HEK293T (cell line): Measurements from ENCODE around the gene CDH1.

Source experiments
- CTBP1 ChIP-seq: fragments of 450-650 bp; IDR thresholded peaks from 2 replicates; pipeline ENCODE4 v1.6.1; 2016; ENCODE audit warnings: borderline replicate concordance
- ELF4 ChIP-seq: fragments of 450-650 bp; IDR thresholded peaks from 2 replicates; pipeline ENCODE4 v1.6.1; 2017; ENCODE audit warnings: antibody characterized with exemption
- FOXA1 ChIP-seq: fragments of 450-650 bp; IDR thresholded peaks from 2 replicates; pipeline ENCODE4 v1.6.1; 2016; ENCODE audit warnings: mild to moderate bottlenecking
- FOXM1 ChIP-seq: fragments of 450-650 bp; IDR thresholded peaks from 2 replicates; pipeline ENCODE4 v1.6.1; 2017; ENCODE audit warnings: mild to moderate bottlenecking, borderline replicate concordance
- HDGF ChIP-seq: fragments of 450-650 bp; IDR thresholded peaks from 2 replicates; pipeline ENCODE4 v1.6.1; 2017; ENCODE audit warnings: antibody characterized with exemption, borderline replicate concordance
- L3MBTL2 ChIP-seq: fragments of 450-650 bp; conservative IDR thresholded peaks from 2 replicates; pipeline ENCODE4 v1.6.1; 2016; ENCODE audit warnings: mild to moderate bottlenecking
- LEF1 ChIP-seq: fragments of 450-650 bp; IDR thresholded peaks from 2 replicates; pipeline ENCODE4 v1.6.1; 2017; ENCODE audit warnings: mild to moderate bottlenecking, borderline replicate concordance
- NFRKB ChIP-seq: fragments of 450-650 bp; IDR thresholded peaks from 2 replicates; pipeline ENCODE4 v1.6.1; 2016; ENCODE audit warnings: mild to moderate bottlenecking, moderate library complexity
- SUZ12 ChIP-seq: fragments of 450-650 bp; IDR thresholded peaks from 2 replicates; pipeline ENCODE4 v1.6.1; 2016; ENCODE audit warnings: mild to moderate bottlenecking
- TARDBP ChIP-seq: fragments of 450-650 bp; IDR thresholded peaks from 2 replicates; pipeline ENCODE4 v1.6.1; 2016
- ZNF384 ChIP-seq: fragments of 450-650 bp; IDR thresholded peaks from 2 replicates; pipeline ENCODE4 v1.6.1; 2016
- TF ChIP-seq, protein P1 (sequence below): fragments of 450-650 bp; IDR thresholded peaks from 2 replicates; pipeline ENCODE4 v1.6.1; 2016

DNA sequence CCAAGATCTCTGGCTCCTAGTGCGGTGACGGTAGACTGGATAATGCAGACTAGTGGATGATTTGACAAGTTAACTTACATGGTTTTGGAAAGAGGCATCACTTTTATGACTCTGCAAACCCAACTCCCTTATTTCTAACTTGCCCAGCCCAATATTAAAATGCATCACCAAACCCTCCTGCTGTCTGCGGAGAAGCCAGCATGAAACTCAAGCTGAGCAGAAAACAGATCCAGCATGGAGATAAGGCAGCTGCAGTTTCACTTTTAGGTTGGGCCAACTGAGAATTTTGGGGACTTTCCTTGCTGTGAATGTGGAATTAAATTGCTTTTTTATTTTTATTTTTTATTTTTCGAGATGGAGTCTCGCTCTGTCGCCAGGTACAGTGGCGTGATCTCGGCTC is 27.8 kb downstream of the CDH1 start:
- TF ChIP-seq TARDBP (no peak), SUZ12 (no peak), FOXM1 (no peak), ZNF384 (no peak), HDGF (no peak), NFRKB (no peak), FOXA1 (no peak), LEF1 (no peak), L3MBTL2 (no peak), CTBP1 (no peak), ELF4 (no peak)
- TF ChIP-seq, protein P1, sequence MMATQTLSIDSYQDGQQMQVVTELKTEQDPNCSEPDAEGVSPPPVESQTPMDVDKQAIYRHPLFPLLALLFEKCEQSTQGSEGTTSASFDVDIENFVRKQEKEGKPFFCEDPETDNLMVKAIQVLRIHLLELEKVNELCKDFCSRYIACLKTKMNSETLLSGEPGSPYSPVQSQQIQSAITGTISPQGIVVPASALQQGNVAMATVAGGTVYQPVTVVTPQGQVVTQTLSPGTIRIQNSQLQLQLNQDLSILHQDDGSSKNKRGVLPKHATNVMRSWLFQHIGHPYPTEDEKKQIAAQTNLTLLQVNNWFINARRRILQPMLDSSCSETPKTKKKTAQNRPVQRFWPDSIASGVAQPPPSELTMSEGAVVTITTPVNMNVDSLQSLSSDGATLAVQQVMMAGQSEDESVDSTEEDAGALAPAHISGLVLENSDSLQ, result no peak
